Brain microvascular endothelial cell (primary cell): ENCODE data around the gene BPHL.

Experiments used
- DNase-seq: peaks from one replicate; pipeline ENCODE4 v3.0.0-alpha.2; 2020
- H3K27ac ChIP-seq: fragments of 250-450 bp; sonication (Bioruptor Pico); 2 replicates; pipeline ENCODE4 v1.5.1; 2020; ENCODE audit warnings: mild to moderate bottlenecking, moderate library complexity
- H3K27me3 ChIP-seq: fragments of 250-450 bp; sonication (Bioruptor Pico); replicated peaks from 2 replicates; pipeline ENCODE4 v1.5.1; 2020; ENCODE audit warnings: mild to moderate bottlenecking
- H3K36me3 ChIP-seq: fragments of 250-450 bp; sonication (Bioruptor Pico); replicated peaks from 2 replicates; pipeline ENCODE4 v1.5.1; 2020; ENCODE audit warnings: mild to moderate bottlenecking
- H3K4me3 ChIP-seq: 2 replicates; pipeline ENCODE4 v1.5.1; 2011; ENCODE audit warnings: low read depth, mild to moderate bottlenecking, control low read depth, low read length, moderate library complexity
- CTCF ChIP-seq: IDR thresholded peaks from 2 replicates; pipeline ENCODE4 v1.5.1; 2011; ENCODE audit warnings: low read depth, mild to moderate bottlenecking, moderate library complexity, low read length, control low read depth, inconsistent platforms; ENCODE audit errors: missing control alignments
- in situ Hi-C: cut with HindIII; loops from 2 replicates; pipeline ENCODE4 v1.10.0; 2017; ENCODE audit warnings: low sequenced_read_pairs, low pct_ligation_motif_present

The BPHL gene

GRCh38 chr6:3199382-3199781 lies 80.9 kb downstream of the BPHL start:
- H3K27ac ChIP-seq = no peak overlapping the region
- no peak for TF ChIP-seq CTCF
- no peaks in the 10 kb centered on the region for H3K27me3 ChIP-seq
- DNase-seq = no peak
- no peak overlapping the region for H3K4me3 ChIP-seq
- H3K36me3 ChIP-seq = no peaks in the 10 kb centered on the region
- in situ Hi-C loops = no loop called here

GRCh38 chr6:3200682-3201081 lies 82.2 kb downstream of the BPHL start:
- DNase-seq = no peak
- in situ Hi-C loops = no loop called here
- no peak for TF ChIP-seq CTCF
- Histone ChIP-seq H3K27me3 (no peaks in the 10 kb centered on the region), H3K4me3 (no peak overlapping the region), H3K36me3 (no peaks in the 10 kb centered on the region), H3K27ac (no peak overlapping the region)

GRCh38 chr6:3201388-3201787 lies 82.9 kb downstream of the BPHL start:
- H3K27me3 ChIP-seq = no peaks in the 10 kb centered on the region
- H3K4me3 ChIP-seq = no peak overlapping the region
- no peak for TF ChIP-seq CTCF
- H3K36me3 ChIP-seq = no peaks in the 10 kb centered on the region
- in situ Hi-C loops = no loop called here
- no peak overlapping the region for H3K27ac ChIP-seq
- no peak for DNase-seq
